IMR-90 (cell line): Measurements from ENCODE around the gene ARGFX. TPM values are rescaled to one million over a fixed set of nuclear protein-coding genes. Genes with fewer than 3 reads are reported as not detected.

Source experiments
- ATAC-seq: fragments of 200-7000 bp; cut with Tn5 transposase; 2 replicates; pipeline ENCODE4 v1.9.1; 2020; ENCODE audit warnings: low read depth, mild to moderate bottlenecking, moderate library complexity
- BruUV-seq: library from RNA; stranded (reverse); fragments of 400-500 nt; replicated peaks from 2 replicates; lab custom pipeline; 2021; lab: Mats Ljungman, UMichigan
- CTCF ChIA-PET: fragments of 300-600 bp; formaldehyde crosslinking; extraction: SDS; loops from one replicate; lab custom pipeline; 2021; ENCODE audit warnings: antibody characterized with exemption; lab: Yijun Ruan, JAX
- POLR2A ChIA-PET: fragments of 300-600 bp; sonication (Branson Sonifier 250); formaldehyde crosslinking; loops from one replicate; lab custom pipeline; 2022; ENCODE audit warnings: antibody characterized with exemption; ENCODE audit not compliant: unreplicated experiment; lab: Charles Lee
- DNase-seq: peaks from one replicate; pipeline ENCODE4 v3.0.0; 2013
- H2AFZ ChIP-seq: replicated peaks from 2 replicates; pipeline ENCODE3; 2013; ENCODE audit warnings: low read length, mild to moderate bottlenecking; ENCODE audit not compliant: poor library complexity
- H2AK5ac ChIP-seq: 2 replicates; pipeline ENCODE4 v1.6.1; 2013; ENCODE audit warnings: low read depth, low read length, inconsistent platforms
- H2AK9ac ChIP-seq: replicated peaks from 2 replicates; pipeline ENCODE3; 2013; ENCODE audit warnings: mild to moderate bottlenecking, low read depth, low read length, moderate library complexity; ENCODE audit not compliant: poor library complexity
- H2BK120ac ChIP-seq: 2 replicates; pipeline ENCODE4 v1.6.1; 2013; ENCODE audit warnings: low read depth, low read length, inconsistent platforms
- H2BK15ac ChIP-seq: 3 replicates; pipeline ENCODE4 v1.6.1; 2013; ENCODE audit warnings: low read depth, low read length, inconsistent platforms
- H2BK20ac ChIP-seq: 2 replicates; pipeline ENCODE4 v1.6.1; 2013; ENCODE audit warnings: low read depth, mild to moderate bottlenecking, inconsistent platforms, low read length, moderate library complexity
- H2BK5ac ChIP-seq: 2 replicates; pipeline ENCODE4 v1.6.1; 2013; ENCODE audit warnings: mild to moderate bottlenecking, low read depth, low read length, inconsistent platforms; ENCODE audit not compliant: poor library complexity, severe bottlenecking
- H3K14ac ChIP-seq: replicated peaks from 2 replicates; pipeline ENCODE4 v1.6.1; 2013; ENCODE audit warnings: low read depth, low read length, inconsistent platforms
- H3K18ac ChIP-seq: 2 replicates; pipeline ENCODE4 v1.6.1; 2013; ENCODE audit warnings: low read depth, low read length, control low read depth
- H3K23ac ChIP-seq: 2 replicates; pipeline ENCODE4 v1.6.1; 2013; ENCODE audit warnings: low read depth, low read length, inconsistent platforms
- H3K27ac ChIP-seq: 2 replicates; pipeline ENCODE4 v1.5.1; 2013; ENCODE audit warnings: mild to moderate bottlenecking, control low read depth, low read length; ENCODE audit not compliant: insufficient read depth
- H3K27me3 ChIP-seq: 2 replicates; pipeline ENCODE4 v1.6.1; 2013; ENCODE audit warnings: low read length; ENCODE audit not compliant: control insufficient read depth, insufficient read depth
- H3K36me3 ChIP-seq: 2 replicates; pipeline ENCODE4 v1.6.1; 2013; ENCODE audit warnings: low read length, mixed read lengths; ENCODE audit not compliant: control insufficient read depth, insufficient read depth
- H3K4ac ChIP-seq: 2 replicates; pipeline ENCODE4 v1.6.1; 2013; ENCODE audit warnings: low read depth, low read length, inconsistent platforms
- H3K4me1 ChIP-seq: 2 replicates; pipeline ENCODE4 v1.6.1; 2013; ENCODE audit warnings: low read length, mixed read lengths; ENCODE audit not compliant: control insufficient read depth, insufficient read depth
- H3K4me2 ChIP-seq: 2 replicates; pipeline ENCODE4 v1.6.1; 2013; ENCODE audit warnings: low read depth, mild to moderate bottlenecking, control low read depth, low read length, moderate library complexity
- H3K4me3 ChIP-seq: 2 replicates; pipeline ENCODE4 v1.5.1; 2013; ENCODE audit warnings: low read depth, mild to moderate bottlenecking, control low read depth, low read length, moderate library complexity; ENCODE audit not compliant: insufficient read depth
- H3K56ac ChIP-seq: 2 replicates; pipeline ENCODE4 v1.6.1; 2013; ENCODE audit warnings: low read length, inconsistent platforms; ENCODE audit not compliant: insufficient read depth; ENCODE audit errors: extremely low read depth
- H3K79me1 ChIP-seq, 2 experiments: 2 replicates each; pipeline ENCODE4 v1.6.1; 2013; ENCODE audit warnings: low read length in 2 of 2, inconsistent platforms in 1 of 2, low read depth in 1 of 2
- H3K9ac ChIP-seq: 2 replicates; pipeline ENCODE4 v1.6.1; 2013; ENCODE audit warnings: low read depth, low read length, control low read depth
- H3K9me1 ChIP-seq: 2 replicates; pipeline ENCODE4 v1.6.1; 2013; ENCODE audit warnings: low read length, inconsistent platforms; ENCODE audit not compliant: insufficient read depth
- H3K9me3 ChIP-seq: 2 replicates; pipeline ENCODE4 v1.6.1; 2013; ENCODE audit warnings: low read length; ENCODE audit not compliant: control insufficient read depth, insufficient read depth
- H4K20me1 ChIP-seq: 2 replicates; pipeline ENCODE4 v1.6.1; 2013; ENCODE audit warnings: low read length, inconsistent platforms; ENCODE audit not compliant: insufficient read depth
- H4K5ac ChIP-seq: 2 replicates; pipeline ENCODE4 v1.6.1; 2013; ENCODE audit warnings: mild to moderate bottlenecking, low read depth, low read length, control low read depth
- H4K8ac ChIP-seq, 2 experiments: 2 replicates each; pipeline ENCODE4 v1.6.1; 2013; ENCODE audit warnings: low read depth in 2 of 2, low read length in 2 of 2, control low read depth in 1 of 2, inconsistent platforms in 1 of 2
- H4K91ac ChIP-seq: 2 replicates; pipeline ENCODE4 v1.6.1; 2013; ENCODE audit warnings: low read depth, low read length, inconsistent platforms; ENCODE audit not compliant: insufficient read depth
- RCOR1 ChIP-seq: IDR thresholded peaks from 2 replicates; pipeline ENCODE4 v1.6.1; 2012; ENCODE audit warnings: mild to moderate bottlenecking, low read length, improper control_type of control experiment; ENCODE audit not compliant: insufficient replicate concordance
- WGBS, 2 experiments: methylation state at CpG; one replicate each; pipeline versions ENCODE4 v1.1.5 to v1.1.7; 2013; ENCODE audit warnings: missing lambda C conversion rate in 2 of 2; ENCODE audit not compliant: insufficient read length in 1 of 2; ENCODE audit errors: extremely low coverage in 2 of 2; 5-methylcytosine and 5-hydroxymethylcytosine counted together
- dilution Hi-C: fragments of 300-500 bp; cut with HindIII; formaldehyde crosslinking; loops from one replicate; pipeline ENCODE4 v1.14.3; 2018; ENCODE audit warnings: low sequenced_read_pairs; ENCODE audit not compliant: unreplicated experiment
- in situ Hi-C: fragments of 300-500 bp; cut with MboI; formaldehyde crosslinking; loops from 3 replicates; pipeline ENCODE4 v1.14.3; 2019; ENCODE audit warnings: low sequenced_read_pairs, inconsistent platforms, mixed read lengths
- intact Hi-C: fragments of 100-400 bp; cut with micrococcal nuclease; formaldehyde crosslinking; loops from 2 replicates; pipeline ENCODE4 v1.10.0; 2022
- polyA plus RNA-seq, 3 experiments: library from polyadenylated mRNA; depleted of rRNA; stranded (reverse); fragments of >200 nt; gene quantifications; 2 replicates each; pipeline ENCODE4 v1.2.3, GENCODE V29; 2012; ENCODE audit warnings: low replicate concordance in 1 of 3
- total RNA-seq: library from RNA; depleted of rRNA; stranded (reverse); fragments of >200 nt; gene quantifications from 2 replicates; pipeline ENCODE4 v1.2.3, GENCODE V29; 2012

The ARGFX gene
- total and polyA plus RNA-seq, 2 of the 4 experiments (the other 2 are of a cell fraction): not detected

DNA sequence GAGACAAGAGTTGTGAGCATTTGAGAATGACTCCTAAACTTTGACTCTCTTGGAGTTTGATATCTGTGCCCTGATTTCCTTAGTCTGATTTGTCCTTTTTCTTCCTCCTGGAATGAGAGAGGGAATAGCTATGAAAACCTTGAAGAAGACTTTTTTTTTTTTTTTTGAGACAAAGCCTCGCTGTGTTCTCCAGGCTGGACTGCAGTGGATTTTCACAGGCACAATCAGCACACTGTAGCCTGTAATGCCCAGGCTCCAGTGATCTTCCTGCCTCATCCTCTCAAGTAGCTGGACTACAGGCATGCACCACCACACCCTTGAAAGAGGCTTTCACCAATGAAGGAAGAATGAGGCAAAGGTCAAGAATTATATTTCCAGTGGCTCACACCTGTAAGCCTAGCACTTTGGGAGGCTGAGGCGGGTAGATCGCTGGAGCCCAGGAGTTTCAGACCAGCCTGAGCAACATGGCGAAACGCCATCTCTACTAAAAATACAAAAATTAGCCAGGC lies 10.3 kb upstream of the ARGFX start:
- Histone ChIP-seq H2AK5ac (no peak overlapping the region), H4K5ac (no peak overlapping the region), H3K23ac (no peak overlapping the region), H3K4ac (no peak overlapping the region), H2BK20ac (no peak overlapping the region), H3K4me3 (no peak overlapping the region), H3K9ac (no peak overlapping the region), H2AK9ac (no peak overlapping the region), H3K27ac (no peak overlapping the region), H4K8ac (no peak overlapping the region), H3K79me1 (no peaks in the 10 kb centered on the region), H3K27me3 (no peaks in the 10 kb centered on the region), H3K36me3 (no peaks in the 10 kb centered on the region), H4K20me1 (no peaks in the 10 kb centered on the region), H2BK5ac (no peak overlapping the region), H3K4me2 (no peak overlapping the region), H3K9me3 (no peaks in the 10 kb centered on the region), H3K56ac (no peak overlapping the region), H3K14ac (no peak overlapping the region), H3K9me1 (no peaks in the 10 kb centered on the region), H2BK15ac (no peak overlapping the region), H3K4me1 (no peaks in the 10 kb centered on the region), H2AFZ (no peak overlapping the region), H3K18ac (no peak overlapping the region), H4K91ac (no peak overlapping the region), H2BK120ac (no peak overlapping the region)
- dilution Hi-C loops: no loop called here
- BruUV-seq: no TSS peak
- no CpG with 5 or more reads among the region's 5 CpGs for WGBS, 2 experiments
- DNase-seq (no peak), ATAC-seq (no peak)
- no peak for TF ChIP-seq RCOR1
- intact Hi-C loops: no loop called here
- CTCF ChIA-PET: no interaction called here
- POLR2A ChIA-PET: no interaction called here
- in situ Hi-C loops: loop anchor here (10.0 kb wide), 1 partner anchor 707 kb away; no protein-coding TSS in a partner anchor
